ENCODE measurements around the gene NPLOC4. TPM values are rescaled to one million over a fixed set of nuclear protein-coding genes. Genes with fewer than 3 reads are reported as not detected.

NPLOC4 gene
- total RNA-seq, 2 donors from 2014 or later: 69.3 to 70.4 TPM

DNA sequence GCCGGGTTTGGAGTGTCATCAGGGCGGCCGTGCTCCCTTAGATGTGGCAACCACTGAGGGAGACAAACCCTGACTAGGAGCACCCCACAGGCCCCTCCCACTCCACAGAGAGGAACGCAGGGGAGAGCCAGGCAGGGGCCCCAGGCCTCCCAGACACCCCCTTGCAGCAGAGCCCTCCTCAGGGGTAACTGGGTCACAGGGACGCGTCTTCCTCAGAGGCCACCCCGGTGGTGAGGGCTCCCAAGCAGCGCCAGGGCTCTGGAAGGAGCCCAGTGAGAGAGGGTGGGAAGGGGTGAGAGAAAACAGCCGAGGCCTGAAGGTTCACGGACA is 97.4 kb downstream of the NPLOC4 start:
- Histone ChIP-seq H3K4me3 (no peak overlapping the region), H3K27me3 (peaks cover 6 to 19% of the 10 kb centered on the region in 2 donors), H3K36me3 (peaks cover 37% of the 10 kb centered on the region), H3K4me1 (peaks cover 0 to 21% of the 10 kb centered on the region in 2 donors), H3K27ac (no peak overlapping the region), H3K9me3 (no peaks in the 10 kb centered on the region)
- TF ChIP-seq, protein P1, sequence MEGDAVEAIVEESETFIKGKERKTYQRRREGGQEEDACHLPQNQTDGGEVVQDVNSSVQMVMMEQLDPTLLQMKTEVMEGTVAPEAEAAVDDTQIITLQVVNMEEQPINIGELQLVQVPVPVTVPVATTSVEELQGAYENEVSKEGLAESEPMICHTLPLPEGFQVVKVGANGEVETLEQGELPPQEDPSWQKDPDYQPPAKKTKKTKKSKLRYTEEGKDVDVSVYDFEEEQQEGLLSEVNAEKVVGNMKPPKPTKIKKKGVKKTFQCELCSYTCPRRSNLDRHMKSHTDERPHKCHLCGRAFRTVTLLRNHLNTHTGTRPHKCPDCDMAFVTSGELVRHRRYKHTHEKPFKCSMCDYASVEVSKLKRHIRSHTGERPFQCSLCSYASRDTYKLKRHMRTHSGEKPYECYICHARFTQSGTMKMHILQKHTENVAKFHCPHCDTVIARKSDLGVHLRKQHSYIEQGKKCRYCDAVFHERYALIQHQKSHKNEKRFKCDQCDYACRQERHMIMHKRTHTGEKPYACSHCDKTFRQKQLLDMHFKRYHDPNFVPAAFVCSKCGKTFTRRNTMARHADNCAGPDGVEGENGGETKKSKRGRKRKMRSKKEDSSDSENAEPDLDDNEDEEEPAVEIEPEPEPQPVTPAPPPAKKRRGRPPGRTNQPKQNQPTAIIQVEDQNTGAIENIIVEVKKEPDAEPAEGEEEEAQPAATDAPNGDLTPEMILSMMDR (IDR thresholded peaks at IDR 0.05): no peak
- DNase-seq (ENCODE audit: low spot score): no peak

DNA sequence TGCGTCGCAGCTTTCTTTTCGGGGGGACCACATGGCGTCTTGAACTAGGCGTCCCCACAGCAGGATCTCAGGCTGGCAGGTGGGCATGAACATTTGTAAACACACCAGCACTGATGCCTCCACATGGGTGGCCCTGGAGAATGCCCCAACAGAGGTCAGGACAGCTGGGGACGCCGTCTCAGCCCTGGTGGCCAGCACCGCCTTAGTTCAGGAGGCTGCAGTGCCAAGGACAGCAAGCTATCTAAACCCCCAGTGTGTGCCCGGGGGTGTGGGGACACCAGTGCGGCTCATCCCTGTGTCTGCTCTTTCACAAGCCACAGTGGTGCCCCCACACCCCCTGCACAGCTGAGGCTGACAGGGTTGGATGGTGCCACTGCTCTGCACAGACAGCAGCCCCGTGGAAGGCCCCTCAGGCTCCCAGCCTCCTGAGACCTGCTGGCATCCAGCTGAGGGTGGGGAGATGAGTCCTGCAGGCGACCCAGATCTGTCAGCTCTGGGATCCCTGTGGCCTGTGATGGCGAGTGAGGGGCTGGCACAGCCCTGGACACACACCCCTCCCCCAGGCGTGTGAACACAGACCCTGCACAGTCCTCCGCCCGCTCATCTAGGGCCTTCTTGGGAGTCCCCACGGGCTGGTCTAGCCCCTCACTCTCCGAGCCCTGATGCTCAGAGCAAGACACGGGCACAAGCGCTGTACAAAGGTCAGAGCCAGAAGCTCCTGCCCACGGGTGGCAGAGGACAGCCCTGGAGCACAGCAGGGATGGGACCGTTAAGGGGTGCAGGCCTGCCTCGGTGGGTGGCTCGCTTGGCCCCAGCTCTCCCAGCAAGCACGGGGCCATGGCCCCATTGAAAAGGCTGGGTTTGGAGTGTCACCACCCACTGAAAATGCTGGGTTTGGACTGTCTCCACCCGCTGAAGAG is 98.0 kb downstream of the NPLOC4 start:
- Histone ChIP-seq H3K36me3 (peaks cover 31% of the 10 kb centered on the region), H3K27me3 (peaks cover 6 to 19% of the 10 kb centered on the region in 2 donors), H3K27ac (no peak overlapping the region), H3K4me1 (peaks cover 0 to 21% of the 10 kb centered on the region in 2 donors), H3K9me3 (no peaks in the 10 kb centered on the region), H3K4me3 (no peak overlapping the region)
- TF ChIP-seq, protein P1 (IDR thresholded peaks at IDR 0.05): no peak
- DNase-seq (ENCODE audit: low spot score): no peak

DNA sequence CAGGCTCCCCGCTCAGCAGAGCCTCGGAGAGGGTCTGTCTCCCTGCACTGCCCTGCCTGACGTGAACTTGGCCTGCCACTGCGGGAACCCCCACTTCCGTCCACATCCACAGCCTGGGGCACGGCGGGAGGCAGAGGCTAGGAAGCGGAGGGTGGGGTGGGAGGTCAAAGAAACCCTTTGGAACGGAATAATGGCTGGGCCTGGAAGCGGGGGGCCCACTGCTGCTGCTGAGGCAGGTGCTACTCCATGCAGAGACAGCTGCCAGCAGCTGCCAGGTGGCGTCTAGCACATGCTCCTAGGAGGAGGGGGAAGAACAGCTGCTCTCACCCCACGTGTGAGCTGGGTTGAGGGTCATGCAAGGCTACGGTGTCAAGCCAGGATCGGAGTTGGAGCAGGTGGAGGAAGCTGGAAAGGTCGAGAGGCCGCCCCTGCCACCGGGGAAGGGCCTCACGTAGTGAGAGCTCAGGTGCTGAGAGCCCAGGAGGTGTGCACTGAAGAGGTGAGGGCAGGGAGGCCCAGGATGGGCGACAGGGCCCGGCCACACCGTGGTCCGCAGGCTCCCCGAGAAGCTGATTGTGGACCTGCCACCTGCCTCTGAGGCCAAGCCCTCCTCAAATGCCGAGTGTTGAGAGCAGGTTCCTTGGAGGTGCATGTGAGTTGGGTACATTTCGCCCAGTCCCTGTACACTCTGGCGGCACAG is 98.9 kb downstream of the NPLOC4 start:
- TF ChIP-seq, protein P1 (IDR thresholded peaks at IDR 0.05): peak in 1 of 2 donors; percentile 9
- no peak for DNase-seq (ENCODE audit: low spot score)

DNA sequence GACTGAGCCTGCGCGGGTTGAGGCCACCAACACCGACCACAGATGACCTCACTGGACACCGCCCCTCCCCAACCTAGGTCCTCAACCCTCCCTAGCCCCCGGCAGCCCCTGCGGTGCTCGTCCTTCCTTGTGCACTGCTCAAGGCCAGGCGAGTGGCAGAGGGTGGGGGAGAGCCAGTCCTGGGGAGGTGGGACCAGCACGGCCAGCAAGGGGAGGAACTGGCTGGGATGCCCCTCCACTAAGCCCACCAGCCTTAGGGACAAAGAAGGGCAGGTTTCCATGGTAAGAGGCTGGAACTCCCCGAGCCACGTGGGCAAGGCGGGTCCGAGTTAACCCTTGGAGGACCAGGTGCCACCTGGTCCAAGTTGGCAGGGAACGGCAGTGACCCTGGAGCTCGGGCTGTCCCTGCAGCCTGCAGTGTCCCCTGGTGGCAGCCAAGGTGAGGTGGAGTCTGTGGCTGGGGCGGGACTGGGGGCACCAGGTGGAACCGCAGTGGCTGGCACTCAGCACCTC is 99.5 kb downstream of the NPLOC4 start:
- H3K36me3 ChIP-seq: peaks cover 15% of the 10 kb centered on the region
- DNase-seq (ENCODE audit: low spot score): no peak
- TF ChIP-seq, protein P1 (IDR thresholded peaks at IDR 0.05): peak; percentile 60 to 78
- H3K4me3 ChIP-seq: no peak overlapping the region
- no peaks in the 10 kb centered on the region for H3K9me3 ChIP-seq
- H3K27ac ChIP-seq: no peak overlapping the region
- peaks cover 6 to 19% of the 10 kb centered on the region in 2 donors for H3K27me3 ChIP-seq
- H3K4me1 ChIP-seq: peaks cover 0 to 21% of the 10 kb centered on the region in 2 donors

More for the DNA sequence above, 98.9 kb downstream of the NPLOC4 start:
- peaks cover 22% of the 10 kb centered on the region for H3K36me3 ChIP-seq
- no peaks in the 10 kb centered on the region for H3K9me3 ChIP-seq
- H3K27ac ChIP-seq: no peak overlapping the region
- no peak overlapping the region for H3K4me3 ChIP-seq
- peaks cover 0 to 21% of the 10 kb centered on the region in 2 donors for H3K4me1 ChIP-seq
- peaks cover 6 to 19% of the 10 kb centered on the region in 2 donors for H3K27me3 ChIP-seq

DNA sequence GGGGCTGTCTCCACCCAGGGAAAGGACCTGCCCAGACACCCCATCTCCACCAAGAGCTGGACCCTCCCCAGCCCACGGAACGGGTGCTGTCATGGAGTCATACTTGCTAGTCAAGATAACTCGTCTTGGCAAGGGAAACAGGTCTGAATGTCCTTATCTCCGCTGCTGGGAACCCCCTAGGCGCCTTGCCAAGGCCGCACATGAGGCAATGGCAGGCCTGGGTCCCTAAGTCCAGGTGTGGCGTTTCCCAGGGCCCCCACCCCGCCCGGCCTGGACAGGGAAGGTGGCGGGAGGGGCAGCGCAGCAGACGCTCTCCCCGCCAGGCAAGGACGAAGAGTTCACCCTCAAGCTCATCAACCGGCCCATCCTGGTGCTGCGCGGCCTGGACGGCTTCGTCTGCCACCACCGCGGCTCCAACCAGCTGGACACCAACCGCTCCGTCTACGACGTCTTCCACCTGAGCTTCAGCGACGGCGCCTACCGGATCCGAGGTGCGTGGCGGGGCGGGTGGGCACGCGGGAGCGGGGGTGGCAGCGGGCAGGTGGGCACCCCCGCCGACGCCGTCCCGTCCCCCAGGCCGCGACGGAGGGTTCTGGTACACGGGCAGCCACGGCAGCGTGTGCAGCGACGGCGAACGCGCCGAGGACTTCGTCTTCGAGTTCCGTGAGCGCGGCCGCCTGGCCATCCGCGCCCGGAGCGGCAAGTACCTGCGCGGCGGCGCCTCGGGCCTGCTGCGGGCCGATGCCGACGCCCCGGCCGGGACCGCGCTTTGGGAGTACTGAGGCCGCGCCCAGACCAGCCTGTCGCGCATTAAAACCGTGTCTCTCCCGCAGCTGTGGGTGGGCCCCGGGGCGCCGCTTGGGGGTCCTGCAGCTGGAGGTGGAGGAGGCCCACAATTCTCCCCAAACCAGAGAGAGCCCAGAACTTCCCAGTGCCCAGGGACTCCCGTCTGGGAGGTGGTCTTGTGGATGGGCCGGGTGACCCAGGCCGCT is 100.3 kb downstream of the NPLOC4 start:
- Histone ChIP-seq H3K27ac (no peak overlapping the region), H3K27me3 (peaks cover 6 to 19% of the 10 kb centered on the region in 2 donors), H3K4me3 (no peak overlapping the region), H3K36me3 (peaks cover 15% of the 10 kb centered on the region), H3K4me1 (peaks cover 0 to 21% of the 10 kb centered on the region in 2 donors), H3K9me3 (no peaks in the 10 kb centered on the region)
- TF ChIP-seq, protein P1 (IDR thresholded peaks at IDR 0.05): no peak
- DNase-seq (ENCODE audit: low spot score): no peak

All from right atrium auricular region (tissue), 2 donors.